HTERT RPE-1 (cell line): ENCODE data around the gene KRTAP5-9.
"Not testable (repeated sequence)": the region's sequence is repeated elsewhere in the genome, so short reads cannot be mapped to it uniquely, and the experiment has no call there.

Experiments used
- in situ Hi-C: fragments of 300-500 bp; cut with MboI; formaldehyde crosslinking; loops from 4 replicates; pipeline ENCODE4 v1.14.3; 2020; ENCODE audit warnings: low sequenced_read_pairs

The KRTAP5-9 gene

DNA sequence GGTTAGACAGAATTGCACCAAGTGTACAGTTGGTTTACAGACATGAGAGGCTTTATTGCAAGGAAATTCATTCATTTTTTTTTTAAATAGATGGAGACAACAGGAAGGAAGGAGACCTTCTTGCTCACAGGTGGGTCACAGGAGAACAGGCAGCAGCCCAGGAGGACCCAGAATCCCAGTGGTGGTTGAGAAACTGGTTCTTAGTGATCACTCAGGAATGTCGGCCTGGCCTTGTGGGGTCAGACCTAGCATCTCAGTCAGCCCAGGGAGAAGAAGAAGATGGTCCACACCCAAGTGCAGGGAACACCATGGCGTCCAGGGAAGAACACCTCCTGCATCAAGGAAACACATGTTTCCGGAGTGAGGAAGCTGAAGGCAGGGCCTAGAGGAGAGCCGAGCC, 33.6 kb downstream of the KRTAP5-9 start:
- in situ Hi-C loops, result no loop called here

- in situ Hi-C loops, result no loop called here
Measured at GRCh38 chr11:71582309-71582895, 34.2 kb downstream of the KRTAP5-9 start, which contains the start of gene KRTAP5-11. KRTAP5-11 (minus strand) TSS chr11:71582875; CDS start chr11:71582837, 38 bp downstream.

GRCh38 chr11:71582969-71583368, 34.7 kb downstream of the KRTAP5-9 start:
- in situ Hi-C loops, result not testable (repeated sequence)

- in situ Hi-C loops, result not testable (repeated sequence)
Measured at GRCh38 chr11:71585673-71586072, 37.5 kb downstream of the KRTAP5-9 start.

DNA sequence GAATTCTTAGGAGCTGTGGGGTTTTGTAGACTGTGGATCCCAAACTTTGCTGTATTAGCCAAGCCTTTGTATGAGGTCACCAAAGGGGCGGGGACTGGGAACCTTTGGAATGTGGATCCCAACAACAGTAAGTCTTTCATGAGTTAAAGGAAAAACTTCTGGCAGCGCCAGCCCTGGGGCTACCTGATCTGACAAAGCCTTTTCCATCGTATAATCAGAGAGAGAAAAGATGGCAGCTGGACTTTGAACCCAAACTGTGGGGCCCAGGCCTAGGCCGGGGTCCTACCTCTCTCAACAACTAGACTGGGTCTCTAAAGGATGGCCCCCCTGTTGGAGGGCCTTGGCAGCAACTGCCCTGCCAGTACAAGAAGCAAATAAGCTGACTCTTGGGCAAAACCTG, 40.1 kb downstream of the KRTAP5-9 start:
- in situ Hi-C loops, result not testable (repeated sequence)

DNA sequence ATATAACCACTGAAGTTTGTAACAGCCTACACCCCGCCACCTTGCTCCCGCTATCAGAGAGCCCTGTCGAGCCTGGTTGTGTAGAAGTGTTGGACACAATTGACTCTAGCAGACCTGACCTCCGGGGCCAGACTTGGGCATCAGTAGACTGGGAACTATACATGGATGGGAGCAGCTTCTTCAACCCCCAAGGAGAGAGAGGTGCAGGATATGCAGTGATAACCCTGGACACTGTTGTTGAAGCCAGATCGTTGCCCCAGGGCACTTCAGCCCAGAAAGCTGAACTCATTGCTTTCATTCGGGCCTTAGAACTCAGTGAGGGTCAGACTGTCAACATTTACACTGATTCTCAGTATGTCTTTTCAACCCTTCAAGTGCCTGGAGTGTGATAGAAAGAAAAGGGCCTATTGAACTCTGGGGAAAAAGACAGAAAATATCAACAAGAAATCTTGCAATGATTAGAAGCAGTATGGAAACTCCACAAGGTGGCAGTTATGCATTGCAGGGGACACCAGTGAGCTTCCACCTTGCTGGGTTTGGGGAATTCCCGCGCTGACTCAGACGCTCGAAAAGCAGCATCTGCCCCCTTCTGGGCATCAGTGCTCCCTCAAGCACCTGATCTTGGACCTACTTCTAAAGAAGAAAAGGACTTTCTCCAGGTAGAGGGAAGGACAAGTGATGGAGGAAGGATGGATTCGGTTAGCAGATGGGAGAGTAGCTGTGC, 40.8 kb downstream of the KRTAP5-9 start:
- in situ Hi-C loops, result not testable (repeated sequence)

- in situ Hi-C loops, result not testable (repeated sequence)
Measured at GRCh38 chr11:71589546-71589920, 41.3 kb downstream of the KRTAP5-9 start.
